HG03342 (cell line): Measurements from ENCODE around the gene KMT5C.
A peak's percentile ranks its signal among the peaks of the same experiment; 100 is the strongest.

ENCODE experiments used
- ATAC-seq: cut with Tn5 transposase; IDR thresholded peaks from one replicate; pipeline ENCODE4 v1.9.1; 2021; ENCODE audit warnings: mild to moderate bottlenecking, moderate library complexity; ENCODE audit not compliant: unreplicated experiment

The KMT5C gene

DNA sequence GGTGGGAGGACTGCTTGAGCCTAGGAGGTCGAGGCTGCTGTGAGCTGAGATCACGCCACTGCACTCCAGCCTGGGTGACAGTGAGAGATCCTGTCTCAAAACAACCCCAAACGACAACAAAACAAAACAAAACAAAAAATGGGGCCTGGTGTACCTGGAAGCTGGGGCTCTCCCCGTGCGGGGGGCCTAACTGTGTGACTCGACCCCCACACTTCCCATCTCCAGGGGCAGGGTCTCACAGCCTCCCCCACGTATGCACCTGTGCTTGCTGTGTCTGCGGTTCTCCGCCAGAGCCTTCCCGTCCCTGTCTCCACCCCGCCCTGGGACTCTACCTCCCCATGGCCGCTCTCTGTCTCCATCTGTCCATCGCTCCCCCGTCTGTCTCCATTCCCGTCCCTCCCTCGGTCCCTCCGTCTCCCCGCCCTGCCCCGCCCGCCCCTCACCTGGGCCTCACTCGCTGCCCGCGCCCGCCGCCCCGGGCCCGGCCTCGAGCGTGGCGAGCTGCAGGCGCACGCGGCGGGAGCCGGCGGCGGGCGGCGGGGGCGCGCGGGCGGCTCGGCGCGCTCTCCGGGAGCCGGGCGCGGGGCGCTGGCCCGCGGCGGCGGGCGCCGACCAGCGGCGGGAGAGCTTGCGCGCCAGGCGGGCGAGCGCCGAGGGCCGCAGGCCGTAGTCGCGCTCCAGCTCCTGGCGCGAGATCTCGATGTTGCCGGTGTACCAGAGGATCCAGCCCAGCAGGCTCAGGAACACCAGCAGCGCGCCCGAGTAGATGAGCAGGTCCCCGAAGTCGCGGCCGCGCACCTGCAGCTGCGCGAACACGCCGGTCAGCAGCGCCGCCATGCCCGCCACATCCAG is 43.8 kb downstream of the KMT5C start:
- no peak for ATAC-seq

DNA sequence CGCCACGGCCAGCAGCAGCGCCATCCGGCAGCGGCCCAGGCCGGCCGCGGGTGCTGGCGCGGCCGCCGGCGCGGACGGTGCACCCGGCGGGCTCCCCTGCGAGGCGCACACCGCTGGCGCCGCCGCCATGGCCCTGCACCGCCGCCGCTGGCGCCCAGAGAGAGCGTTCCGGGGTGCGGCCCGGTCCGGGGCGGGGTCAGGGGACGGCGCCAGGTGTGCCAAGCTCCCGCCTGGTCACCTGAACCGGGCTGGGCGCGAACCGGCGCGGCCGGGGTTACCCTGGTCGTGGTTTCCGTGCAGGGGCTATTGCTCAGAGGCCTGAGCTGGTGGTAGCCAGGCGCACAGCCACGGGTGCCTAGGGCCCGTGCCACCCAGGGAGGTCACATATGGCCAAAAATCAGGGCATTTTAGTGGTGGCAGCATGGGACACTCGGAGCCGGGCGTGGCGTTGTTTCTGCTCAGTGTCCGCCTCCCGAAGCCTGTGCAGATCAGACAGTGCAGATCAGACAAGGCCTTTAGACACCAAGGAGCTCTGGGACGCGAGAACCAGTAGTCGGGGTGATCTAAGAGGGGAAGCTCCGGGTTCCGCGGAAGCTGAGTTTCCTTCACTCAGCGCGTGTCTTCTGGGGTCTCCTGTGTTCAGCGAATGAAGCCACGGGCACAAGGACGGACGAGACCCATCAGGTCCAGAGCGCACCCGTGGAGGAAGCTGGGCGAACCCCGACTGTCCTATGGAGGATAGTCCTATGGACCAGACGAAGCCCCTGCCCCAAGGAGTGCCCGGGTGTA is 44.6 kb downstream of the KMT5C start, which contains the start of gene TMEM238:
TMEM238 (minus strand) TSS at position 162 of the 789 bp plus-strand sequence; CDS start at position 129, 33 bp downstream.
- no peak for ATAC-seq

DNA sequence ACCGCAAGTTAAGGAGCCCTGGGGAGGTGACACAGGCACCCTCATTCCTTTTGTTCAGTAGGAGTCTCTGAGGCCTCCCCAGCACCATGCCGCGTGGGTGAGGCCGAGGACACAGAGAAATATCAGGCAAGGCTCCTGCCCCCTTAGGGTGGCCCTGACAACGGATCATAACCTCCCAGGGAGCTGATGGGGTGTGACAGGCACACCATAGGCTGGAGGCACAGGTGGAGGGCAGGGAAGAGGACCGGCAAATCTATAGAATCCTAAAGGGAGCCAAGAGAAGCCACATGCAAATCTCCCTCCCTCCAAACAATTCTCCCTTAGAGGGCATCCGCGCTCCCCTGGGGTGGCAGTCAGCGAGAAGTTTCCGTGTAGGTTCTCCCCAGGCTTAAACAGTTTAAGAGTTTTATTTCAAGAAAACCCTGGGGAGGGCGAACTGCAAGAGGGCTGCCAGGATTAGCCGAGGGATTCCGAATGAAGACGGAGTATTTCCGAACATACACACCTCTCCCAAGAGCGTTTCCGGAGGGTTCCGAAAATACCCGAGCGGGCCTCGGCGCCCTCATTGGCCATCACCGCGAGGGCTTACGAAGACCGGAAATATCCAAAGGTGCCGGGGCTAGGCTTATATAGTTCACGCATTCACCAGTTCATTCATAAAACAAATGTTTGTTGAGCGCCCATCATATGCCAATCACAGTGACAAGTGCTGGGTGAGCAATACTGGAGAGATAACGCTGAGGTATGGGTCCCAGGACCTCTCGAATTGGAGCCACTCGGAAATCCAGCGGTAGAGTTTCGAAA is 45.4 kb downstream of the KMT5C start:
- peak; percentile 52 for ATAC-seq

- peak; percentile 63 for ATAC-seq
These were observed 46.2 kb downstream of the KMT5C start, which contains the start of gene RPL28 for GRCh38 chr19:55385724-55386492. Gene RPL28 (plus strand): TSS chr19:55385932. CDS start chr19:55386358, 426 bp downstream.

DNA sequence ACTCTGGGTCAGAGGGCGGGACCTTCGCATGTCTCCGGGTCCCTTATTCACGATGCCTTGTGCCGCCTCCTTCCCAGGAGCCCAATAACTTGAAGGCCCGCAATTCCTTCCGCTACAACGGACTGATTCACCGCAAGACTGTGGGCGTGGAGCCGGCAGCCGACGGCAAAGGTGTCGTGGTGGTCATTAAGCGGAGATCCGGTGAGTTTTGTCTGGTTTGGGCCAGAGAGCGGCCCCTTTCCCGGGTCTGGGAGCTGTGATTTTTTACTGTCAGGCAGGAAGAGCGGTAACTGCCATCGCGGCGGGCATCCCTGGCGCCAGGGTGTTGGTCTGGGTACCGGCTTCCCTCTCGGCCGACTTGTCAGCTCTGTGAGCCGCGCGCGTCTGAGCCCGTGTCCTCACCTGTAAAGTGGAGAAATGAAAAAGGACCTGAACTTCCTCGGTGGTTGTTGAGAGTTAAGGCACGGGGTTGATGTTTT is 46.9 kb downstream of the KMT5C start:
- no peak for ATAC-seq

- no peak for ATAC-seq
These were observed 48.2 kb downstream of the KMT5C start for GRCh38 chr19:55387736-55388497.

DNA sequence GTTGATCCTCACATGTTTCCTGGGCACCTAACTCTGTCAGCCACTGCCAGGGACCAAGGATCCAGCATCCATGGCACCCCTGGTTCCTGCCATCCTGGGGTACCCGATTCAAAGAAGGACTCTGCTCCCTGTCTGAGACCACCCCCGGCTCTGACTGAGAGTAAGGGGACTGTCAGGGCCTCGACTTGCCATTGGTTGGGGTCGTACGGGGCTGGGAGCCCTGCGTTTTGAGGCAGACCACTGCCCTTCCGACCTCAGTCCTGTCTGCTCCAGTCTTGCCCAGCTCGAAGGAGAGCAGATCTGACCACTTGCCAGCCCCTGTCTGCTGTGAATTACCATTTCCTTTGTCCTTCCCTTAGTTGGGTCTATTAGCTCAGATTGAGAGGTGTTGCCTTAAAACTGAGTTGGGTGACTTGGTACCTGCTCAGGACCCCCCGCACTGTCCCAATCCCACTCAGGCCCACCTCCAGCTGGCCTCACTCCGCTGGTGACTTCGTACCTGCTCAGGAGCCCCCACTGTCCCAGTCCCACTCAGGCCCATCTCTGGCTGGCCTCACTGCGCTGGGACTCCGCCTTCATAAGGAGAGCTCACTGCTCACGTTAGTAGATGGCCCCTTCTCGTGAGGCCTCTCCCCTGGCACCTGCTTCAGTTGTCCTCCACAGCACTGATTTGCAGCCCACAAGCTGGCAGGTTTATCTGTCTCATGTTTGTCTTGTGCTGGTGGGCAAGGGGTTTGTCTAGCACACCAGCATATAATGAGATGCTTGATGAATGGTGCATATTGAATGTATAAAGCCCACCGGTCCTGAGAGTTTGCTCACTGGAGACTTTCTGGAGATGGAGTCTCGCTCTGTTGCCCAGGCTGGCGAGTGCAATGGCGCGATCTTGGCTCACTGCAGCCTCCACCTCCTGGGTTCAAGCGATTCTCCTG is 50.0 kb downstream of the KMT5C start:
- no peak for ATAC-seq

GRCh38 chr19:55390461-55390880 is 50.8 kb downstream of the KMT5C start:
- ATAC-seq, result no peak

DNA sequence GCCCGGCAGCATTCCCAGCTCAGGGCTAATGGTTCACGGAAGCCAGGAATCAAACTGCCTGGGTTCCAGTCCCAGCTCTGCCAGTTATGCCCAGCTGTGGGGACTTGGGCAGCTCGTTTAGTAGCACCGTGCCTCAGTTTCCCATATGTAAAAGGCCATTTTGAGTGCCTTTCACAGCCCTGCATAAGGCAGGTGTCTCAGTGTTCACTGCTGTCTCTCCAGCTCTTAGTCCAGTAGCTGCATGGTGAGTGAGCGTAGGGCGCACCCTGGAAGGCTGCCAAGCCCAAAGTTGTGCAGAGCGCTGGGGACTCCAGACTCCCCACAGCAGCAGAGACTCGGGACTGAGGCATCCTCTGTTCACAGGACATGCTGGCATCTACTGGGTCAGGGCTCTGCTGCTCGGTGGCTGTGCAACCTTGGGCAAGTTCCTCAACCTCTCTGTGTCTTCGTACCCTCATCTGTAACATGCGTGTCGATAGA is 51.6 kb downstream of the KMT5C start:
- ATAC-seq, result no peak

GRCh38 chr19:55391702-55392615 is 52.3 kb downstream of the KMT5C start:
- ATAC-seq, result no peak

DNA sequence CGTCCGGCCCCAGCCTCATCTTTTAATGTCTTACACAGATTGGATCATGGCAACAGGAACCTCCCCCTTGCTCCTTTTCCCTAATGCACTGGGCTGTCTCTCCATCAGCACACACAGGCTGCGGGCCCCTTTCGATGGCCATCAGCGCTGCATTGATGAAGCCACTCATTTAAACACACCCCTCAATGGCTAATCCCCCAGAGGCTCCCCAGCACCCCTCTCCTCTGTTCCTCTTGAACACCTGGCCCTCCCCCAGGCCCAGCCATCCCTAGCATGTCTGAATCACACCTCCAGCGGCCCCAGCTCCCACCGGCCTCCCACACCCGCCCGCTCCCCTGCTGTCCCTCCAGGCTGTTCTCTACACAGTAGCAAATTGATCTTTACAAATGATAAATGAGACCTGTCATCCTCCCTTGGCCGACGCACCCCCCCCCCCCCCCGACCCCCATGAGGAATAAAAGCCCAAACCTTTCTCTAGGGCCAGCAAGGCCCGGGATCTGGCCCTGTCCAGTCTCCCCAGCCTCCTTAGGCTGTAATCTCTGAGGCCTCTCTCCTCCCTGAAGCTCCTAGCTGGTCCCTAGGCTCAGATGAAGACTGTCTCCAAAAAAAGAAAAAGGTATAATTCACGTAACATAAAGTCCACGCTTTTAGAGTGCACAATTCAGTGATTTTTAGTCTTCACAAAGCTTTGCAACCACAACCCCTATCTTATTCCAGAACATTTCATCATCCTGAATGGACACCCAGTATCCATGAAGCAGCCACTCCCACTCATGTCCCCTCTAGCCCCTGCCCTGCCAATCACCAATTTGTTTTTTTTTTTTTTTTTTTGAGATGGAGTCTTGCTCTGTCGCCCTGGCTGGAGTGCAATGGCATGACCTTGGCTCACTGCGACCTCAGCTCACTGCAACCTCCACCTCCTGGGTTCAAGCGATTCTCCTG is 53.4 kb downstream of the KMT5C start:
- ATAC-seq, result no peak
